Subcutaneous abdominal adipose tissue (tissue), 5 donors: ENCODE data around the gene PRR29.
A peak's percentile ranks its signal among the peaks of the same experiment; 100 is the strongest.
"Not testable (repeated sequence)": the region's sequence is repeated elsewhere in the genome, so short reads cannot be mapped to it uniquely, and the experiment has no call there.

Source experiments
- H3K27ac ChIP-seq: one replicate; pipeline ENCODE4 v1.7.0; 2013; ENCODE audit warnings: low read depth, mild to moderate bottlenecking, inconsistent platforms, low read length, moderate library complexity
- H3K27me3 ChIP-seq, 5 donors: one replicate each; pipeline ENCODE4 v1.7.0; 2013; ENCODE audit warnings: low read length in 5 of 5, inconsistent platforms in 1 of 5; ENCODE audit not compliant: control insufficient read depth in 5 of 5, insufficient read depth in 4 of 5
- H3K36me3 ChIP-seq, 5 donors: one replicate each; pipeline ENCODE4 v1.7.0; 2013; ENCODE audit warnings: low read length in 5 of 5; ENCODE audit not compliant: control insufficient read depth in 5 of 5, insufficient read depth in 5 of 5
- H3K4me1 ChIP-seq, 5 donors: one replicate each; pipeline ENCODE4 v1.7.0; 2013; ENCODE audit warnings: low read length in 5 of 5, mild to moderate bottlenecking in 3 of 5, moderate library complexity in 1 of 5; ENCODE audit not compliant: control insufficient read depth in 5 of 5, insufficient read depth in 5 of 5
- H3K4me3 ChIP-seq, 5 donors: one replicate each; pipeline ENCODE4 v1.7.0; 2013; ENCODE audit warnings: low read length in 5 of 5, low read depth in 1 of 5
- H3K9ac ChIP-seq, 5 donors: one replicate each; pipeline ENCODE4 v1.7.0; 2013; ENCODE audit warnings: low read length in 5 of 5, mild to moderate bottlenecking in 4 of 5, moderate library complexity in 3 of 5
- H3K9me3 ChIP-seq, 5 donors: one replicate each; pipeline ENCODE4 v1.7.0; 2013; ENCODE audit warnings: low read length in 5 of 5; ENCODE audit not compliant: control insufficient read depth in 5 of 5
- donor health status: healthy.
- donor health status: healthy.
- donor health status: healthy.
- donor health status: healthy.
- donor health status: healthy.

The PRR29 gene

GRCh38 chr17:64008346-64008745 lies 10.2 kb downstream of the PRR29 start:
- H3K4me3 ChIP-seq = no peak overlapping the region
- no peaks in the 10 kb centered on the region for H3K27me3 ChIP-seq
- H3K4me1 ChIP-seq = peaks cover 17 to 67% (median 53%) of the 10 kb centered on the region in 5 donors
- peak overlapping the region in 1 of 5 donors; percentile 20 for H3K9ac ChIP-seq
- peak overlapping the region; percentile 84 for H3K27ac ChIP-seq
- H3K36me3 ChIP-seq = peaks cover 0 to 20% (median 15%) of the 10 kb centered on the region in 5 donors
- no peaks in the 10 kb centered on the region for H3K9me3 ChIP-seq

DNA sequence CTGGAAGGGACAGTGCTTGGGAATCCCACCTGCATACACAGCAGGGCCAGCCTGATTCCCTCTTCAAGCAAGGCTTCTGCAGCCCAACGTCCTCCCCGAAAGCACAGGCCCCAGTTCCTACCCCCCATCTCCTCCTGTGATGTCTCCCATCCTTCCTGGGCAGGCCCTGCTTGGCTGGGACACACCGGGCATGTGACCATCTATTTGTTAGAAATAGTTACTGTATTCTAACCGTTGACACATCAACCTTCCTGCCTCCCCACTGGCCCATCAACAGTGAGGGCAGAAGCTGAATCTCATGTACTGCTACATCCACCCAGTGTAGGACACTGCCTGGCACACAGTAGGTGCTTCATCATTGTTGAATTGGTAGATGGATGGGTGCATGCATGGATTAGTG lies 10.7 kb downstream of the PRR29 start:
- Histone ChIP-seq H3K36me3 (peaks cover 0 to 15% (median 10%) of the 10 kb centered on the region in 5 donors), H3K4me1 (peaks cover 17 to 62% (median 53%) of the 10 kb centered on the region in 5 donors), H3K27me3 (no peaks in the 10 kb centered on the region), H3K27ac (peak overlapping the region; percentile 84), H3K9ac (no peak overlapping the region), H3K9me3 (no peaks in the 10 kb centered on the region), H3K4me3 (no peak overlapping the region)

GRCh38 chr17:64009571-64010402 lies 11.6 kb downstream of the PRR29 start:
- Histone ChIP-seq H3K36me3 (peaks cover 0 to 5% (median 3%) of the 10 kb centered on the region in 5 donors), H3K27me3 (no peaks in the 10 kb centered on the region), H3K9me3 (no peaks in the 10 kb centered on the region), H3K9ac (no peak overlapping the region), H3K4me1 (peaks cover 17 to 54% (median 53%) of the 10 kb centered on the region in 5 donors), H3K4me3 (no peak overlapping the region), H3K27ac (peak overlapping the region; percentile 84)

GRCh38 chr17:64015447-64015846 lies 17.3 kb downstream of the PRR29 start:
- Histone ChIP-seq H3K27ac (peak overlapping the region; percentile 65), H3K9me3 (no peaks in the 10 kb centered on the region), H3K4me3 (no peak overlapping the region), H3K27me3 (no peaks in the 10 kb centered on the region), H3K4me1 (peaks cover 4 to 32% (median 23%) of the 10 kb centered on the region in 5 donors), H3K36me3 (no peaks in the 10 kb centered on the region), H3K9ac (no peak overlapping the region)

DNA sequence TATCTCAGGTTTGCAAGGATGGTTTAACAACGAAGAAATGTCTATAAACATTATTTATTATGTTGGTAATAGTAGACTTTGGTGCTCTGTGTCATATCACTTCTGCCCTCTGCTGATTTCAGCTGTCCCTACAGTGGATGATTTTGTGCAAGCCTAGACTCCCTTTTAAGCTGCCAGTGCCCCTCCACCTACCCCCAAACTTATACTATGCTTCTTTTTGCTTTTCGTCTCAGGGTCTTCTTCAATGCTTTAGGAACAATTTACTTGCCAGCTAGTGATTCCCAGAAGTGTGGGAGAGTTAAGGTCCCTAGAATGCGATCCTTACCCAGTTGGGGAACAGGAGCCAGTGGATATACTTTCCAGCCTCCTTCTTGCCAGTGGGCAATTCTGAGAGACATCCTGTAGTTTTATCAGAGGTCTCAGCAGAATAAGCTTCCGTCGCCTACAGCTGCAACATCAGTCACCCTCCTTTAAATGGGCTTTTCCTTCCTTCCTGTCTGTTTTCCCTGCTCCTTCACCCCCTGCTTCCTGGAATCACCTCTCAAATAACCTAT lies 18.2 kb downstream of the PRR29 start:
- Histone ChIP-seq H3K27me3 (no peaks in the 10 kb centered on the region), H3K36me3 (no peaks in the 10 kb centered on the region), H3K9ac (peak overlapping the region in 2 of 5 donors; percentile 32 to 66), H3K27ac (peak overlapping the region; percentile 90), H3K9me3 (no peaks in the 10 kb centered on the region), H3K4me3 (peak overlapping the region in 2 of 5 donors; percentile 21 to 22), H3K4me1 (peaks cover 4 to 39% (median 28%) of the 10 kb centered on the region in 5 donors)

DNA sequence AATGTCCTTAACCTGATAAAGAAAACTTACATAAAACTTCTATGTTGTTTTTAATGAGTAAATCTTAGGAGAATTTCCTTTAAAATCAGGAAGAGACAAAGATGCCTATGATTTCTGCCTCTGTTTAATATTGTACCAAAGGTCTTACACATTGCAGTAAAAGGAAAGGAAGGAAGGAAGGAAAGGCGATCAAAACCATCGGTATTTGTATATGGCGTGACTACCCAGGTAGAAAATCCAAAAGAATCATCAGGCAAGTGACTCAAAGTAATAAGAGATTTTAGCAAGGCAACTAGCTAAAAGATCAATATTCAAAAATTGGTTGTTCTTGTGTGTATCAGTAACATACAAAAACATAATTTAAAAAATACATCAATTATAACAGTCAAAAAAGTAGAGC lies 18.8 kb downstream of the PRR29 start:
- H3K27me3 ChIP-seq = no peaks in the 10 kb centered on the region
- peaks cover 4 to 40% (median 28%) of the 10 kb centered on the region in 5 donors for H3K4me1 ChIP-seq
- H3K9me3 ChIP-seq = no peaks in the 10 kb centered on the region
- peak overlapping the region in 2 of 5 donors; percentile 32 to 66 for H3K9ac ChIP-seq
- peak overlapping the region in 1 of 5 donors; percentile 21 for H3K4me3 ChIP-seq
- peak overlapping the region; percentile 90 for H3K27ac ChIP-seq
- H3K36me3 ChIP-seq = no peaks in the 10 kb centered on the region

- peaks cover 4 to 40% (median 28%) of the 10 kb centered on the region in 5 donors for H3K4me1 ChIP-seq
- no peaks in the 10 kb centered on the region for H3K9me3 ChIP-seq
- no peaks in the 10 kb centered on the region for H3K27me3 ChIP-seq
- H3K9ac ChIP-seq = peak overlapping the region in 1 of 5 donors; percentile 1
- H3K4me3 ChIP-seq = no peak overlapping the region
- H3K27ac ChIP-seq = peak overlapping the region; percentile 90
- H3K36me3 ChIP-seq = no peaks in the 10 kb centered on the region
Observed at GRCh38 chr17:64017381-64017980, 19.3 kb downstream of the PRR29 start.

DNA sequence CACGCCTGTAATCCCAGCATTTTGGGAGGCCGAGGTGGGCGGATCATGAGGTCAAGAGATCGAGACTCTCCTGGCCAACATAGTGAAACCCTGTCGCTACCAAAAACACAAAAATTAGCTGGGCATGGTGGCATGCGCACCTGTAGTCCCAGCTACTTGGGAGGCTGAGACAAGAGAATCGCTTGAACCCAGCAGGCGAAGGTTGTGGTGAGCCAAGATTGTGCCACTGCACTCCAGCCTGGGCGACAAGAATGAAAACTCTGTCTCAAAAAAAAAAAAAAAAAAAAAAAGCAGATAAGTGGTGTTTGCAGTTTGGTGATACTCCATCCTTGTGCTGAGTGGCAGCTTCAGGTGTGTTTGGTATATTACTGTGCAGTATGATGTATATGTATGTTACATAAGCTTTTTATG lies 21.4 kb downstream of the PRR29 start:
- Histone ChIP-seq H3K27ac (peak overlapping the region; percentile 90), H3K4me1 (peaks cover 4 to 40% (median 28%) of the 10 kb centered on the region in 5 donors), H3K4me3 (peak overlapping the region; percentile 66 to 89 (median 79)), H3K9ac (peak overlapping the region in 4 of 5 donors; percentile 21 to 86 (median 80))
- H3K9me3 ChIP-seq, H3K36me3 ChIP-seq, H3K27me3 ChIP-seq: not testable (repeated sequence)

GRCh38 chr17:64020056-64020766 lies 22.1 kb downstream of the PRR29 start, which contains the start of gene ICAM2:
Gene ICAM2, minus strand, starts transcription at chr17:64020633. Its CDS starts 13,942 bp downstream, at chr17:64006691.
- H3K4me3 ChIP-seq = peak within 1 kb of the TSS; percentile 66 to 89 (median 79)
- no peaks in the 10 kb centered on the region for H3K36me3 ChIP-seq
- H3K27me3 ChIP-seq = no peaks in the 10 kb centered on the region
- H3K9me3 ChIP-seq = no peaks in the 10 kb centered on the region
- peak within 1 kb of the TSS; percentile 90 for H3K27ac ChIP-seq
- H3K4me1 ChIP-seq = peaks cover 4 to 40% (median 28%) of the 10 kb centered on the region in 5 donors
- peak within 1 kb of the TSS; percentile 21 to 87 (median 80) for H3K9ac ChIP-seq
